SK-N-SH (cell line): Measurements from ENCODE around the gene CD83.

Experiments used
- CHD2 ChIP-seq: fragments of 150-350 bp; IDR thresholded peaks from 2 replicates; pipeline ENCODE4 v1.6.1; 2018; ENCODE audit warnings: low read length; ENCODE audit not compliant: partially characterized antibody
- GABPA ChIP-seq: IDR thresholded peaks from 2 replicates; pipeline ENCODE4 v1.4.0; 2012; ENCODE audit warnings: low read depth, mild to moderate bottlenecking
- MAX ChIP-seq: IDR thresholded peaks from 2 replicates; pipeline ENCODE4 v1.4.0; 2012; ENCODE audit warnings: low read depth
- MEF2A ChIP-seq: IDR thresholded peaks from 2 replicates; pipeline ENCODE4 v1.4.0; 2012; ENCODE audit warnings: low read depth, borderline replicate concordance
- NFIC ChIP-seq: IDR thresholded peaks from 2 replicates; pipeline ENCODE4 v1.4.0; 2012; ENCODE audit warnings: borderline replicate concordance
- POLR2AphosphoS5 ChIP-seq: IDR thresholded peaks from 2 replicates; pipeline ENCODE4 v1.6.1; 2012; ENCODE audit warnings: low read depth, low read length
- SIN3A ChIP-seq: IDR thresholded peaks from 2 replicates; pipeline ENCODE4 v1.6.1; 2012; ENCODE audit warnings: low read depth, mild to moderate bottlenecking, low read length, moderate library complexity, borderline replicate concordance
- TCF12 ChIP-seq: IDR thresholded peaks from 2 replicates; pipeline ENCODE4 v1.4.0; 2012
- USF1 ChIP-seq: IDR thresholded peaks from 2 replicates; pipeline ENCODE4 v1.4.0; 2012; ENCODE audit warnings: low read depth, borderline replicate concordance
- TF ChIP-seq, protein P1 (sequence below): fragments of 200-600 bp; sonication (generic); IDR thresholded peaks from 2 replicates; pipeline ENCODE4 v1.6.1; 2017; ENCODE audit warnings: antibody characterized with exemption, mild to moderate bottlenecking, moderate library complexity

DNA sequence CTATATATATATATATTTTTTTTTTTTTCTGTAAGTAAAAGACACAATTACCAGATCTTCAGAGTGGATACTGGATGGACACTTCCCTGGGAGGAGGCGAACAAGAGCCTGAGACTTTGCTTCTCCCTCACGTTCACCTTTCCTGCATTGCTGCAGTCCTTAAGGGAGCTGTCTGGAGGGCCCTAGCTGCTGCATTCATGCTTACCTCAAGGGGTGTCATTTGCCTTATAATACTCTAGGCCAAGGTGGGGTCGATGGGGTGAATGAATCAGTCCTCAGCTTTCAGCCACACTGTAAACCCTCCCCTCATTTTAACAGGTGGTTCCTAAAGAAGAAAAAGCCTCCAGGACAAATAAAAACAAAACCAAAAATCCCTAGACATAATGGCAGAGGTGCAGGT, 34.8 kb upstream of the CD83 start:
- TF ChIP-seq MAX (no peak), MEF2A (no peak), SIN3A (no peak), TCF12 (no peak), POLR2AphosphoS5 (no peak), NFIC (no peak), CHD2 (no peak), GABPA (no peak), USF1 (no peak)
- TF ChIP-seq, protein P1, sequence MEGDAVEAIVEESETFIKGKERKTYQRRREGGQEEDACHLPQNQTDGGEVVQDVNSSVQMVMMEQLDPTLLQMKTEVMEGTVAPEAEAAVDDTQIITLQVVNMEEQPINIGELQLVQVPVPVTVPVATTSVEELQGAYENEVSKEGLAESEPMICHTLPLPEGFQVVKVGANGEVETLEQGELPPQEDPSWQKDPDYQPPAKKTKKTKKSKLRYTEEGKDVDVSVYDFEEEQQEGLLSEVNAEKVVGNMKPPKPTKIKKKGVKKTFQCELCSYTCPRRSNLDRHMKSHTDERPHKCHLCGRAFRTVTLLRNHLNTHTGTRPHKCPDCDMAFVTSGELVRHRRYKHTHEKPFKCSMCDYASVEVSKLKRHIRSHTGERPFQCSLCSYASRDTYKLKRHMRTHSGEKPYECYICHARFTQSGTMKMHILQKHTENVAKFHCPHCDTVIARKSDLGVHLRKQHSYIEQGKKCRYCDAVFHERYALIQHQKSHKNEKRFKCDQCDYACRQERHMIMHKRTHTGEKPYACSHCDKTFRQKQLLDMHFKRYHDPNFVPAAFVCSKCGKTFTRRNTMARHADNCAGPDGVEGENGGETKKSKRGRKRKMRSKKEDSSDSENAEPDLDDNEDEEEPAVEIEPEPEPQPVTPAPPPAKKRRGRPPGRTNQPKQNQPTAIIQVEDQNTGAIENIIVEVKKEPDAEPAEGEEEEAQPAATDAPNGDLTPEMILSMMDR = no peak
